Testis (tissue), 3 donors: ENCODE data around the gene TNFRSF21. TPM values are rescaled to one million over a fixed set of nuclear protein-coding genes. Genes with fewer than 3 reads are reported as not detected.

Experiments
- DNase-seq: peaks from one replicate; pipeline ENCODE4 v3.0.0-alpha.2; 2019
- H3K27ac ChIP-seq, 2 donors: fragments of 200-600 bp; sonication (generic); one replicate each; pipeline ENCODE4 v1.5.1; 2019
- H3K27me3 ChIP-seq: fragments of 200-600 bp; sonication (generic); one replicate; pipeline ENCODE4 v1.5.1; 2019
- H3K36me3 ChIP-seq: fragments of 200-600 bp; sonication (generic); one replicate; pipeline ENCODE4 v1.5.1; 2017; ENCODE audit warnings: low read depth; ENCODE audit errors: missing control alignments
- H3K4me1 ChIP-seq: fragments of 200-600 bp; sonication (generic); one replicate; pipeline ENCODE4 v1.5.1; 2019
- H3K4me3 ChIP-seq, 2 donors: fragments of 200-600 bp; sonication (generic); one replicate each; pipeline ENCODE4 v1.5.1; 2017 to 2019
- H3K9me3 ChIP-seq: fragments of 200-600 bp; sonication (generic); one replicate; pipeline ENCODE4 v1.5.1; 2017
- CTCF ChIP-seq, 3 experiments: fragments of 450-650 bp in 2 of 3; fragments of 200-600 bp in 1 of 3; sonication (generic) in 1 of 3; IDR thresholded peaks; one replicate each; pipeline ENCODE4 v1.5.1; 2016 to 2019; ENCODE audit warnings: antibody characterized with exemption in 3 of 3, mild to moderate bottlenecking in 2 of 3, moderate library complexity in 1 of 3
- POLR2A ChIP-seq: fragments of 450-650 bp; IDR thresholded peaks from one replicate; pipeline ENCODE4 v1.6.1; 2017; ENCODE audit warnings: antibody characterized with exemption, mild to moderate bottlenecking, moderate library complexity
- WGBS, 2 donors: methylation state at CpG; one replicate each; pipeline ENCODE4 v1.1.5; 2018; 5-methylcytosine and 5-hydroxymethylcytosine counted together
- intact Hi-C: fragments of 100-400 bp; cut with DNase I; formaldehyde crosslinking; loops from one replicate; pipeline ENCODE4 v1.15.1; 2023; ENCODE audit warnings: low total_unique reads
- polyA plus RNA-seq: library from polyadenylated mRNA; stranded (reverse); fragments of 350-450 nt; fragmentation: Illumina TruSeq; extraction: RNeasy Lipid Tissue Mini Kit (QIAGEN cat#74804); gene quantifications from one replicate; pipeline ENCODE4 v1.2.3, GENCODE V29; 2014; ENCODE audit warnings: low read depth, low replicate concordance; ENCODE audit not compliant: insufficient read depth
- total RNA-seq, 2 donors: library from RNA; depleted of rRNA; stranded (reverse); fragments of >200 nt; gene quantifications; one replicate each; pipeline ENCODE4 v1.2.3, GENCODE V29; 2016

Gene TNFRSF21
- total and polyA plus RNA-seq, 3 donors from 2014 or later: 11.0 to 19.3 (median 17.1) TPM

- TF ChIP-seq POLR2A (no peak), CTCF (IDR thresholded peaks at IDR 0.05) (no peak)
- intact Hi-C loops: no loop called here
- Histone ChIP-seq H3K9me3 (no peaks in the 10 kb centered on the region), H3K27ac (no peak overlapping the region), H3K27me3 (no peaks in the 10 kb centered on the region), H3K4me3 (no peak overlapping the region), H3K4me1 (no peaks in the 10 kb centered on the region), H3K36me3 (no peaks in the 10 kb centered on the region)
- no peak for DNase-seq
- WGBS, 2 donors: 76% methylated on average over 3 of the region's 3 CpGs
Measured at GRCh38 chr6:47258724-47259347, 50.9 kb downstream of the TNFRSF21 start.

DNA sequence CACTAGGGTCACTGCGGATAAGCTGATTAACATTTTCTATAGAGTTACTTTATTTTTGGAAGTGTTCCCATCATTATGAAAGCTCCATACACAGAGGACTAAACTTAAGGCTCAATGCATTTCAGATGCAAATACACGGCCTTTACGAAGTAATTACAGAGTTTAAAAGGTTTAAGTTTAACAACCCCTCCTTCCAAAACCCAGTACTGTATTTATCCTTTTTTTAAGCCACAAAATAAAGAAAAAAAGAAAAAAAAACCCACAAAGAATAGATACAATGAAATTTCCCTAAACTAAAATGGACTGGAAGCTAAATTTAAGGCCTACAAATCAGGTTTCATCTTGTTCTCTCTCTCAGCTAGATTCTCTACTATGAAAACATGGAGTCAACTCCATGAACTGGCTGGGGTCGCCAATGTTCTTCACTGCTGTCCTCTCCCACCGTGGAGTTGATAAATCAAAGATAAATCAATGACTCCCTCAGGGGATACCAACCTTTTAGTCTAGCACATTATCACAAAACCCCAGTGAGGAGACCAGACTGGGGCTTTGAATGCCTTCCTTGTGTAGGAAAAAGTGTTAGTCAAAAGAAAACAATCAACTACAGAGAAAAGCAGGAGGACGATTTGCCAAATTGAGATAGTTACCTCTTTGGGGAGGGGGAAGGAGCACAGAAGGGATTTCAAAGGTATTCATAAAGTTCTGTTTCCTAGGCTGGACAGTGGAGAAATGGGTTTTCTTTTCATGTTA is 52.5 kb downstream of the TNFRSF21 start:
- TF ChIP-seq CTCF (IDR thresholded peaks at IDR 0.05): no peak
- Histone ChIP-seq H3K9me3 (no peaks in the 10 kb centered on the region), H3K4me1 (no peaks in the 10 kb centered on the region), H3K36me3 (no peaks in the 10 kb centered on the region), H3K4me3 (no peak overlapping the region), H3K27me3 (no peaks in the 10 kb centered on the region), H3K27ac (no peak overlapping the region)
- 73 to 81% methylated on average over 6 of the region's 6 CpGs for WGBS, 2 donors
- intact Hi-C loops: no loop called here
- no peak for DNase-seq

DNA sequence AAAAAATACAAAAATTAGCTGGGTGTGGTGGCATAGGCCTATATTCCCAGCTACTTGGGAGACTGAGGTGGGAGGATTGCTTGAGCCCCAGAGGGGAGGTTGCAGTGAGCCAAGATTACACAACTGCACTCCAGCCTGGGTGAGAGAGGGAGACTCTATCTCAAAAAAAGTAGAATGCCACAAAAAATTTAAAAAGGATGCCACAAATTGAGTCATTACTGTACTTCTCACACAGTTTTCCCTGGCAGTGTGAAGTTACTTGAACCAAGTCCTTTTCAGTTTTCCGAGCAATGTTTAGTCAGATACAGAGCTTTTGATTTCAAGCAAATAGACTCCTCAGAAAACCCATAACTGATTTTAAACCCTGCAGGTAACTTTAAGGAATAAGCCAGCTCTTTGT is 53.3 kb downstream of the TNFRSF21 start:
- H3K4me3 ChIP-seq: no peak overlapping the region
- H3K27ac ChIP-seq: no peak overlapping the region
- TF ChIP-seq CTCF (IDR thresholded peaks at IDR 0.05) (no peak), POLR2A (no peak)
- intact Hi-C loops: no loop called here
- no peak for DNase-seq
- 84 to 92% methylated on average over 1 of the region's 1 CpG for WGBS, 2 donors
- H3K36me3 ChIP-seq: no peaks in the 10 kb centered on the region
- no peaks in the 10 kb centered on the region for H3K9me3 ChIP-seq
- H3K4me1 ChIP-seq: no peaks in the 10 kb centered on the region
- H3K27me3 ChIP-seq: no peaks in the 10 kb centered on the region

DNA sequence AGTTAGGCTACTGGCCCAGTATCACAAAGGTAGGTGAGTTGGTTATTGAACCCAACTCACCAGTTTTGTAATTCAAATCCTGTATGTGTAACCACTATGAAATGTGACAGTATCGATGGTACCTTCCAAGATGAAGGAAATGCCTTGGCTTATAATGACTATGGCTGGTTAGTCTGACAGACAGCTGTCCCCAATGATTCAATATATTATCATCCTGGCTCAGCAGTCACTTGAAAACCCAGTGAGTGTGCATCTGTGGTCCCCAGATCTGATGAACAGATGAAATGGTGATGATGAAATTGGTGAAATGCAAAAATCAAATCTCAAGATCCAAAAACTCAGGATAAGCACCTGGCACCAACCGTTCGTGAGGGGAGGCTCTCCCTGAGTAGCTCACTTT is 54.8 kb downstream of the TNFRSF21 start:
- TF ChIP-seq CTCF (IDR thresholded peaks at IDR 0.05) (no peak), POLR2A (no peak)
- DNase-seq: no peak
- no peaks in the 10 kb centered on the region for H3K27me3 ChIP-seq
- intact Hi-C loops: no loop called here
- H3K4me3 ChIP-seq: no peak overlapping the region
- 89 to 99% methylated on average over 3 of the region's 3 CpGs for WGBS, 2 donors
- H3K4me1 ChIP-seq: no peaks in the 10 kb centered on the region
- H3K36me3 ChIP-seq: no peaks in the 10 kb centered on the region
- H3K9me3 ChIP-seq: no peaks in the 10 kb centered on the region
- H3K27ac ChIP-seq: no peak overlapping the region

GRCh38 chr6:47254051-47254450 is 55.7 kb downstream of the TNFRSF21 start:
- intact Hi-C loops: no loop called here

More at GRCh38 chr6:47254051-47254450, 55.7 kb downstream of the TNFRSF21 start:
- DNase-seq: no peak
- Histone ChIP-seq H3K4me3 (no peak overlapping the region), H3K36me3 (no peaks in the 10 kb centered on the region), H3K4me1 (no peaks in the 10 kb centered on the region), H3K27ac (no peak overlapping the region), H3K27me3 (no peaks in the 10 kb centered on the region), H3K9me3 (no peaks in the 10 kb centered on the region)
- TF ChIP-seq POLR2A (no peak), CTCF (IDR thresholded peaks at IDR 0.05) (no peak)
- WGBS, 2 donors: 91 to 95% methylated on average over 6 of the region's 6 CpGs
